H1 (cell line): Measurements from ENCODE around the gene TNXB. TPM values are rescaled to one million over a fixed set of nuclear protein-coding genes. Genes with fewer than 3 reads are reported as not detected.

Experiments
- CHD7 ChIP-seq: fragments of 300-600 bp; sonication (generic); IDR thresholded peaks from 2 replicates; pipeline ENCODE4 v1.7.1; 2012; ENCODE audit warnings: low read length, moderate library complexity, mild to moderate bottlenecking, inconsistent platforms; ENCODE audit not compliant: insufficient replicate concordance
- FOSL1 ChIP-seq: IDR thresholded peaks from 2 replicates; pipeline ENCODE4 v1.6.1; 2011; ENCODE audit warnings: mild to moderate bottlenecking, low read depth, low read length, moderate library complexity; ENCODE audit not compliant: insufficient read depth
- JUN ChIP-seq: IDR thresholded peaks from 2 replicates; pipeline ENCODE4 v1.6.1; 2011; ENCODE audit warnings: low read depth, mild to moderate bottlenecking, improper control_type of control experiment, low read length
- KDM1A ChIP-seq: fragments of 200-600, 300-600 bp; sonication (generic); IDR thresholded peaks from 2 replicates; pipeline ENCODE4 v1.7.1; 2016; ENCODE audit warnings: mild to moderate bottlenecking, low read length, borderline replicate concordance
- SIX5 ChIP-seq: IDR thresholded peaks from 2 replicates; pipeline ENCODE4 v1.6.1; 2011; ENCODE audit warnings: mild to moderate bottlenecking, low read depth, low read length
- SRF ChIP-seq: IDR thresholded peaks from 2 replicates; pipeline ENCODE4 v1.6.1; 2011; ENCODE audit warnings: mild to moderate bottlenecking, low read depth, low read length, moderate library complexity
- polyA plus RNA-seq, 7 experiments: library from polyadenylated mRNA; depleted of rRNA in 3 of 7; stranded (reverse) in 5 of 7; unstranded in 2 of 7; fragments of >200 nt in 5 of 7; fragments of 200-250 nt in 2 of 7; gene quantifications; 1 replicate in 5 of 7; 2 replicates in 1 of 7; 4 replicates in 1 of 7; pipeline versions ENCODE4 v1.2.1 to v1.2.3, GENCODE V29; 2011 to 2013; ENCODE audit warnings: missing spikeins in 2 of 7, mixed read lengths in 2 of 7
- total RNA-seq: library from RNA; stranded (reverse); fragmentation: NEBNext Ultra II Directional; extraction: Animal tissue kit (Norgen Biotek cat#: 25700); gene quantifications from 2 replicates; pipeline ENCODE4 v1.2.1, GENCODE V29; 2021

TNXB gene
- total and polyA plus RNA-seq, 2 of the 8 experiments (the other 6 are each of a cell fraction or from before 2014, with no cell fraction given): 3.1 to 4.8 TPM

GRCh38 chr6:32082935-32083334 lies 26.2 kb downstream of the TNXB start (continued):
- TF ChIP-seq CHD7: no peak
- no peak for TF ChIP-seq JUN
- TF ChIP-seq FOSL1: no peak
- no peak for TF ChIP-seq KDM1A
- TF ChIP-seq SRF: no peak
- TF ChIP-seq SIX5: no peak
